HG02798 (cell line): Measurements from ENCODE around the gene RACGAP1.
A peak's percentile ranks its signal among the peaks of the same experiment; 100 is the strongest.

Experiments used
- ATAC-seq: cut with Tn5 transposase; IDR thresholded peaks from one replicate; pipeline ENCODE4 v1.9.1; 2021; ENCODE audit warnings: mild to moderate bottlenecking; ENCODE audit not compliant: unreplicated experiment, poor library complexity

Gene RACGAP1

DNA sequence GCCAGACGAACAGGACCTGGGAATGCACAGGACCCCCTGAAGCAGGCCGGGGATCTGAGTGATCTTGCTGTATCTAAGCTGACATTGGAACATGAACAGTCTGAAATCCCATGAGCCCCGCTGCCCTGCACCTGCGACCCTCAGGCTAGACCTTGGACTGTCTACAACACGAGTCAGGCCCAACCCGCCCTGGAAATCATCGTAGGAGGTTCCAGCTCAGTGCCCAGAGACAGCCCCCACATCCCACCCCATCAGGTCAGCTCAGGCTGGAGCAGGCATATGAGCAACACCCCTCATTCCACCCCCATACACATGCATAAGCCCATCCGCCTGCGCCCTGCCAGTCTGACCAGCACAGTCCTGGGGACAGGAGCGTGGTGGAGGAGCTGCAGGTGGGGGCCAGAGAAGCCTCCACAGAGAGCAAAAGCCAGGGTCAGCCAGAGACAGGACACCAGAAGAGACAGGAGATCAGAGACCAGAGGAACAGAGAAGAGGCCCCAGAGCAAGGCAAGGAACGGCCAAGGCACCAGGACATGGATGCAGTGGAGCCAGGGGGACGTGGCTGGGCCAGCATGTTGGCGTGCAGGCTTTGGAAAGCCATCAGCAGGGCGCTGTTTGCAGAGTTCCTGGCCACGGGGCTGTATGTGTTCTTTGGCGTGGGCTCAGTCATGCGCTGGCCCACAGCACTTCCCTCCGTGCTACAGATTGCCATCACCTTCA, 52.5 kb downstream of the RACGAP1 start, which contains the start of gene AQP6:
Gene AQP6 (plus strand): TSS at position 307 of the 720 bp plus-strand sequence. CDS start 227 bp downstream, at position 534.
- no peak for ATAC-seq

GRCh38 chr12:49972129-49972528, 53.2 kb downstream of the RACGAP1 start:
- ATAC-seq: no peak

DNA sequence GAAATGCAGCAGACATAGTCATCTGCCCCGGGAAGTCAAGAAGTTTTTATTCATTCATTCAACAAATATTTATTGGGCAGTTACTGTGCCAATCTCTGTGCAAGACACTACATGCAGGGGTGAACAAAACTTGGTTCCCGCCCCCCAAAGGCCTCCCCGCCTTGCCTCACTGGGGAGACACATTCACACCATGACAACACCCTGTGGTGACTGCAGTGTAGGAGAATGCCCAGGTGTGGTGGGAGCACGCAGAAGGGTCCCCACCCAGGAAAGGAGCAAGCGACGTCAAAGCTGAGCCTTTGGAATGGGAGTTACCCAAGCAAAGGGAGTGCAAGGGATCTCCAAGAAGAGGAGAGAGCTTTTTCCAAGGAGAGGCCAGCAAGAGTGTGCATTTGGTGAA, 54.2 kb downstream of the RACGAP1 start:
- ATAC-seq: no peak

GRCh38 chr12:49970658-49971057, 54.6 kb downstream of the RACGAP1 start:
- no peak for ATAC-seq

DNA sequence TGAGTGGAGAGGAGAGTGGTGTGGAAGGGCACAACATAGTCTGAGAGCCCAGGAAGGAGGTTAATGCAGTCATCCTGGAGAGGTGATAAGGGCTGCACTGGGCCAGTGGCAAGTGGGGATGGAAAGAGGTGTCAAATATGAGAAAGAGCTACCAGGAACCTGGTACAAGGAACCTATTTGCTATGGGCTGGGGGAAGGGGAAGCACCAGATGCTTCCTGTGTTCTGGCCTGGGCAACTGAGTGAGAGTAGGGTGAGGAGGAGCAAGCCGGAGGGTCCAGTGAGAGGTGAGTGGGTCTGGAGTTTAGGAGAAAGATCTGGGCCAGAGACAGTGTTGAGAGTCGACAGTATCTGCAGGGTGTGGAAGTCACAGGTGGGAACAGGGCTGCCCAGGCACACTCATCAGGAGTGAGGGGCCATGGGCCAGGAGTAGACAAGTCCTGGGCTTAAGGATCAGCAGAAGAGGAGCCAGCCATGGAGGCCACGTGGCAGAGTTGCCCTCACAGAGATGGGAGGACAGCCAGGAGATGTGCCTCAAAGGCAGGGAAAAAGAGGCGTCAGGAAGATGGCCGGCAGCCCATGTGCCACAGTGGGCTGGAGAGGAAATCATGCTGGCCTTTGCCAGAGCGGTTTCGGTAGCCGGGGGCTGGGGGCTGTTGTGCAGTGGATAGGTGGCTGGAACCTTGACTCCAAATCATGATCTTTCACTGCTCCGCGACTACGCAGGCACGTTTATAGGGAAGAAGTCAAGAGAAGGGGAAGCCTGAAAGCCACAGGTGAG, 55.5 kb downstream of the RACGAP1 start:
- no peak for ATAC-seq

- no peak for ATAC-seq
Observed at GRCh38 chr12:49969027-49969426, 56.3 kb downstream of the RACGAP1 start.

DNA sequence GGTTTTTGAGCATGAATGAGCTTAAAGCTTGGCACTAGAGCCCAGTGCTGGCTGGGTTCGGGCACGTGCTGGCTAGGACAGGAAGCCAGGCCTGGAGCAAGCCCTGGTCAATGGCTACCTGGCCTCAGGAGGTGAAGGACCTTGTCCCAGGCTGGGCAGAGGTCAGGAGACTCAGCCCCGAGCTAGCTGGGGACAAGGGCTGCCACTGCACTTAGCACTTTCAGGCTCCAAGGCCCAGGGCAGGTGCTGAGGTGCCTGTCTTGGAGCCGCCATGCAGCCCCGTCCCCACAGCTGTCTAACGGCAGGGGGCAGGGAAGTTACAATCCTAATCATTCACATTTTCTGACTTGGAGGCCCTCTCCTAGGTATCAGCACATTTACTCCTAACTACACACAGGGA, 56.8 kb downstream of the RACGAP1 start:
- ATAC-seq: no peak

DNA sequence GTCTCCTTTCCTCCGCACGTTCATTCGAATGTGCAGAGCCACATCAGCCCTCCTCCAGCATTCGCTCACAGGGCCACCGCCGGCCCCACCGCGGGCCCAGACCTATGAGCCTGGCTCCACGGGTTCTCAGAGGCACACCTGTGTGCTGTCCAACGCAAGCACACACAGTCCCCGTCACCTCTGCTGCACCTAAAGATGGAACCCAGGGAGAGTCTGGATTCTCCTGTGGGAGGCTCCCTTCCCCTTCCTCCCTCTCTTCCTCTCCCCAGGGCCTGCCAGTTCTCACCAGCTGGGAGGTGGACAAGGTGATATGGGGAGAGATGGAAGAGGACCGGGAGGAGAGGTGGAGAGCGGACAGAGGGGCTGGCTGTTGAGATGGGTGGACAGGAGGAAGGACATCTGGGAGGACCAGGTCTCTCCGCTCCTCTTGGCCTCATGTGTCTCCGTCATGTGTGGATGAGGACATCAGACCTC, 57.5 kb downstream of the RACGAP1 start:
- no peak for ATAC-seq

DNA sequence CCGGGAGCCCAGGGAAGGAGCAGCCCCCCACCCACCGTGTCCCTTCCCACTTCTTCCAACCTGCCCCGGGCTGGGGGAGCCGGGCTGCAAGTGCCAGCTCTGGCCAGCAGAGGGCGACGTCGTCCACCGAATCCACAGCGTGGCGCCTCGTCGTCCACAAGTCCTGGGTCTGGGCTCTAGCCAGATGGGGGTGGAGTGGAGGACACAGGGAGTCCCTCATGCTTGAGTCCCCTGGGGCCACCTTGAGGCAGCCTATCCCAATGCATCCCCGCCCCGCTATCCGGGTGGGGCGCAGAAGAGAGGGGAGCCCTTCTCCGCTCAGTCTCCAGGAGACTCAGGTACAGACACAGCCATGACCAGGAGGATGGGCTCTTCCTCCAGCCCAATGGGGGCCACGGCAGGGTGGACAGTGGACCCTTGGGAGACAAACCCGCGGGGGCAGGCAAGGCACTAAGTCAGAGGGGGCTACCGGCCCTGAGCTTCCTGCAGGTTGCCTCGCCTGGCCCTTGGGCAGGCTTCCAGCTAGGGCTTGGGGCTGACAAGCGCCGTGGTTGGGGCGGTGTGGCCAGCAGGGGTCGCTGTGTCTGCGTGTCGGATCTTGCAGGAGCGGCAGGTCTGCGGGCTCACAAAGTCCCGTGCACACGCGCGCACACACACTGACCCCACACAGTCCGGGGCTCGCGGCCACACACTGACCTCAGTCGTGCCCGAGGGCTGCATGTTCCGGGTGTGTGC, 58.1 kb downstream of the RACGAP1 start:
- ATAC-seq: peak; percentile 67

DNA sequence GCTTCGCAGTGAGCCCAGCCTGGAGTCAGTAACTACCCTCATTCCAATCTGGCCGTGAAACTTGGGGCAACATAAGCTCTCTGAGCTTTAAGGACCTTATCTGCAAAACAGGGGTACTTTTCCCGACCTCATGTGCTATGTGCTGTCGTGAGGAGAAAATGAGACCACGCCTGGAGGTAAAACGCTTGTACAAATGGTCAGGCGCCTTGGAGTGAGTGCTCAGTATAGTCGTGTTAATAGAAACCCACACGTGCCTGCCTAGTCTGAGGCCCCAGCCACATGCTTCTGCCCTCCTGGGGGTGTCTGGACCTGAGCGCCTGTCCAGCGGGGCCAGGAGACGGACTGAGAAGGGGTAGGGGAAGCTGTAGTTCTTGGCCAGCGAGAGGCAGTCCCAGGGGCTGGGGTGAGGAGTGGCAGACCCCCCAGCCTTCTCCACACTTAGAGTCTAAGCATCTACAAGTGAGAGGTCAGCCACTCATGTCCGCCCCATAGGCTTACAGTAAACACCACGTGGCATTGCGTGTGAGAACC, 58.7 kb downstream of the RACGAP1 start:
- ATAC-seq: no peak

DNA sequence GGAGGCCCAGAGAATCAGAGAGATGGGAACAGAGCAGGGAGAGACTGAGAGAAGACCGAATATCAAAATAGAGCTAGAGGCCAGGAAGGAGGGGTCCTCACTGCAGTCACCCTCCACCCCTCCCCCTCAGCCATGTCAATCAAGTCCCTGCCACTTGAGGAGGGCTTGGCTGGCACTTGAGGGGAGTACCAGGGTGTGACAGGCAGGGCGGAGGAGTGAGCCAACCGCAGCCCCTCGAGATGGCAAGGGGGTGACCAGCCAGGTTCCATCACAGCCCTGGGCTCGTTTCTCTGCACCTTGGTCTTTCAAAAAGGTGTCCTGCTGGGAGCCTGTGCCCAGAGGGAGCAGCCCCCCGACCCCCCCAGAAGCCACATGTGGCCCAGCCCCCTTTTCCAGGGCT, 59.5 kb downstream of the RACGAP1 start:
- ATAC-seq: no peak

DNA sequence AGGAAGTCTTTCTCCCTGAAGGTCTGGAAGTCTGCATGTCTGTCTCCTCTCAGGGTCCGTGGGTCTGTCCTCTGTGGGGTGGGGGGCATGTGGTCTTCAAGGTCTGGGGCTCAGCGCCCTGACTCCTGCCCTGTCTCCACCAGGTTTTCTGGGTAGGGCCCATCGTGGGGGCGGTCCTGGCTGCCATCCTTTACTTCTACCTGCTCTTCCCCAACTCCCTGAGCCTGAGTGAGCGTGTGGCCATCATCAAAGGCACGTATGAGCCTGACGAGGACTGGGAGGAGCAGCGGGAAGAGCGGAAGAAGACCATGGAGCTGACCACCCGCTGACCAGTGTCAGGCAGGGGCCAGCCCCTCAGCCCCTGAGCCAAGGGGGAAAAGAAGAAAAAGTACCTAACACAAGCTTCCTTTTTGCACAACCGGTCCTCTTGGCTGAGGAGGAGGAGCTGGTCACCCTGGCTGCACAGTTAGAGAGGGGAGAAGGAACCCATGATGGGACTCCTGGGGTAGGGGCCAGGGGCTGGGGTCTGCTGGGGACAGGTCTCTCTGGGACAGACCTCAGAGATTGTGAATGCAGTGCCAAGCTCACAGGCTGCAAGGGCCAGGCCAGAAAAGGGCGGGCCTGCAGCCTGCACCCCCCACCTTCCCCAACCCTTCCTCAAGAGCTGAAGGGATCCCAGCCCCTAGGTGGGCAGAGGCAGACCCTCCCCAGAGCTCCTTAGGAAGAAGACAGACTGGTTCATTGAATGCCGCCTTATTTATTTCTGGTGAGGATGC, 60.3 kb downstream of the RACGAP1 start:
- ATAC-seq: no peak

GRCh38 chr12:49963976-49964815, 61.1 kb downstream of the RACGAP1 start:
- ATAC-seq: no peak

GRCh38 chr12:49962861-49963765, 62.2 kb downstream of the RACGAP1 start:
- ATAC-seq: no peak

DNA sequence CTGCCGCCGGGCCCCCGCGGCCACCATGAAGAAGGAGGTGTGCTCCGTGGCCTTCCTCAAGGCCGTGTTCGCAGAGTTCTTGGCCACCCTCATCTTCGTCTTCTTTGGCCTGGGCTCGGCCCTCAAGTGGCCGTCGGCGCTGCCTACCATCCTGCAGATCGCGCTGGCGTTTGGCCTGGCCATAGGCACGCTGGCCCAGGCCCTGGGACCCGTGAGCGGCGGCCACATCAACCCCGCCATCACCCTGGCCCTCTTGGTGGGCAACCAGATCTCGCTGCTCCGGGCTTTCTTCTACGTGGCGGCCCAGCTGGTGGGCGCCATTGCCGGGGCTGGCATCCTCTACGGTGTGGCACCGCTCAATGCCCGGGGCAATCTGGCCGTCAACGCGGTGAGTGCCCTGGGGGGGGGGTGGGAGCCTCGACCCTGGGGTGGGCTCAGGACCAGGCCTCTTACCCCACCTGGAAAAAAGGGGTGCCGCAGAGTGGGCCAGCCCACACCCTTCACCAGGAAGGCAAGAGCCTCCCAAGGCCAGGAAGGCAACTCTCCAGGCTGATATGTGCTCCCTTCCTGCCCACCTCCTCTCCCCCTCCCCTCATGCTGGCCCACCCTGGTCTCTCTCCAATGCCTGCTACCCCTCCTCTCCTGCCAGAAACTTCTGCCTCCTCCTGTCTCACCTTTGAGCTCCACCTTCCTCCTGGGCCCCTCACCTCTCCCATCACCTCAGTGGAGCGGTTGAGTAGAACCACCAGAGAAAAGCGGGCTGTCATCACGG, 63.1 kb downstream of the RACGAP1 start:
- no peak for ATAC-seq

DNA sequence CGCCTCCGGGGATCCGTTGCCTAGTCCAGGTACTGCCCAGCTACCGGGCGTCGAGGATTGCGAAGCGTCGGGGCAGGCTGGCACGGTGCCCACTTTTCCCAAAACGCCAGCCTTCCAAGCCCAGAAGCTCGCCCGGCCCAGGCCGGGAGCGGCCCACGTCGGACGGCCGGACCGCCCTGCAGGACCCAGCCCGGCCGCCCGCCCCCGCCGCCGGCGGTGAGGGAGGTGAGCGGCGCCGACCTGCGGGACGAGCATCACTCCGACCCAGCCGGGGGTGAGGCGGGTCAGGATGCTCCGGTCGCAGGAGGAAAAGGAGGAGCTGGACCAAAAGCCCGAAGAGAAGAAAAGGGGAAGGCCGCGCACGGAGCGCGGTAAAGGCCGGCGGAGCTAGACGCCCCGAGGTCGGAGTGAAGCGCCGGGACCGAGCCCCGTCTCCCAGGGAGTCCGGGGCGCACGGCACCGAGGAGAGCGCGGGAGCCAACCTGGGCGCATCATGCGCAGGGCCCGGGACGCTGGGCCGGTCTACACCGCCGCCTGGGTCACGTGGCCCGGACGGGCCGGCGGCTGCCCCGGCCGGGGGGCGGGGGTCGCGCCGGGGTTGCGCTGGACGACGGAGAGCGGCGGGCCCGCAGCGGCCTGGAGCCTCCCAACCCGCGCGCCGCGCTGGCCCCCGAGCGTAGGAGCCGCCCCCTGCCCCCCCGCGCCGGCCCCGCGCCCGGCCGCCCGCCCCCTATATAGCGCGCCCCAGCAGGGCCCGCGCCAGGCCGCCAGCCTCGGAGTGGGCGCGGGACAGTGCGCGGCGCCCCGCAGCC, 64.0 kb downstream of the RACGAP1 start, which contains the start of gene AQP5:
Gene AQP5 (plus strand): TSS at position 762 of the 812 bp plus-strand sequence. CDS start 146 bp downstream, outside the sequence.
- no peak for ATAC-seq
